ENCODE results near the gene SEMA5A.

Gene SEMA5A

GRCh38 chr5:9197881-9198260 lies 348.0 kb downstream of the SEMA5A start:
- DNase-seq, result no peak

- DNase-seq, result no peak
Observed at GRCh38 chr5:9196403-9197227, 349.3 kb downstream of the SEMA5A start.

- DNase-seq, result no peak
Observed at GRCh38 chr5:9194509-9194908, 351.4 kb downstream of the SEMA5A start.

- DNase-seq, result no peak
Observed at GRCh38 chr5:9192266-9192665, 353.6 kb downstream of the SEMA5A start.

GRCh38 chr5:9189681-9190080 lies 356.2 kb downstream of the SEMA5A start:
- no peak for DNase-seq

- no peak for DNase-seq
Observed at GRCh38 chr5:9188956-9189355, 356.9 kb downstream of the SEMA5A start.

GRCh38 chr5:9188131-9188530 lies 357.7 kb downstream of the SEMA5A start:
- DNase-seq, result no peak

- no peak for DNase-seq
Observed at GRCh38 chr5:9187614-9188013, 358.3 kb downstream of the SEMA5A start.

GRCh38 chr5:9186069-9186468 lies 359.8 kb downstream of the SEMA5A start:
- no peak for DNase-seq

GRCh38 chr5:9183992-9184391 lies 361.9 kb downstream of the SEMA5A start:
- DNase-seq, result no peak

- no peak for DNase-seq
Observed at GRCh38 chr5:9182899-9183695, 362.8 kb downstream of the SEMA5A start.

GRCh38 chr5:9176641-9177040 lies 369.2 kb downstream of the SEMA5A start:
- DNase-seq, result no peak

GRCh38 chr5:9174446-9174845 lies 371.4 kb downstream of the SEMA5A start:
- no peak for DNase-seq

GRCh38 chr5:9173281-9174048 lies 372.4 kb downstream of the SEMA5A start:
- no peak for DNase-seq

- no peak for DNase-seq
Observed at GRCh38 chr5:9170026-9170425, 375.8 kb downstream of the SEMA5A start.

GRCh38 chr5:9169557-9169902 lies 376.3 kb downstream of the SEMA5A start:
- no peak for DNase-seq

- no peak for DNase-seq
Observed at GRCh38 chr5:9168791-9169556, 376.9 kb downstream of the SEMA5A start.

- DNase-seq, result no peak
Observed at GRCh38 chr5:9166202-9167112, 379.4 kb downstream of the SEMA5A start.

GRCh38 chr5:9165546-9165945 lies 380.3 kb downstream of the SEMA5A start:
- DNase-seq, result no peak

- DNase-seq, result no peak
Observed at GRCh38 chr5:9160747-9161146, 385.1 kb downstream of the SEMA5A start.

GRCh38 chr5:9157811-9158210 lies 388.1 kb downstream of the SEMA5A start:
- no peak for DNase-seq

GRCh38 chr5:9157020-9157419 lies 388.9 kb downstream of the SEMA5A start:
- DNase-seq, result no peak

Measured in activated gamma-delta T cell treated with Interleukin-2 at 50 U/mL for 16 hours (primary cell).